ENCODE measurements around the gene LCN12.

LCN12 gene

GRCh38 chr9:136974817-136975535 is 22.9 kb downstream of the LCN12 start:
- no peak for DNase-seq

GRCh38 chr9:136975644-136976043 is 23.6 kb downstream of the LCN12 start:
- DNase-seq = peak; percentile 31

GRCh38 chr9:136977223-136977622 is 25.1 kb downstream of the LCN12 start, which contains the start of gene PTGDS:
PTGDS (plus strand) TSS chr9:136977504; CDS start chr9:136977579, 75 bp downstream.
- no peak for DNase-seq

GRCh38 chr9:136977649-136978072 is 25.6 kb downstream of the LCN12 start:
- DNase-seq = no peak

- peak; percentile 65 for DNase-seq
These were observed 26.2 kb downstream of the LCN12 start for GRCh38 chr9:136978073-136978864.

- DNase-seq = no peak
These were observed 26.9 kb downstream of the LCN12 start for GRCh38 chr9:136978865-136979544.

- DNase-seq = no peak
These were observed 27.9 kb downstream of the LCN12 start for GRCh38 chr9:136979769-136980587.

- no peak for DNase-seq
These were observed 28.8 kb downstream of the LCN12 start for GRCh38 chr9:136980669-136981478.

- no peak for DNase-seq
These were observed 29.6 kb downstream of the LCN12 start for GRCh38 chr9:136981588-136982231.

- no peak for DNase-seq
These were observed 30.4 kb downstream of the LCN12 start, which contains the start of gene LCNL1 for GRCh38 chr9:136982232-136983051. LCNL1 (plus strand) TSS chr9:136982993; CDS start chr9:136983587, 594 bp downstream.

GRCh38 chr9:136983167-136983566 is 31.1 kb downstream of the LCN12 start:
- DNase-seq = no peak

- DNase-seq = no peak
These were observed 31.7 kb downstream of the LCN12 start for GRCh38 chr9:136983656-136984314.

- no peak for DNase-seq
These were observed 32.5 kb downstream of the LCN12 start for GRCh38 chr9:136984464-136985026.

- no peak for DNase-seq
These were observed 33.0 kb downstream of the LCN12 start for GRCh38 chr9:136985027-136985602.

- no peak for DNase-seq
These were observed 33.8 kb downstream of the LCN12 start for GRCh38 chr9:136985853-136986252.

GRCh38 chr9:136988872-136989271 is 36.8 kb downstream of the LCN12 start:
- DNase-seq = no peak

GRCh38 chr9:136990242-136990911 is 38.3 kb downstream of the LCN12 start:
- no peak for DNase-seq

All from fibroblast of skin of scalp (primary cell).